Thymus (tissue), 11 donors: ENCODE data around the gene ASF1B. TPM values are rescaled to one million over a fixed set of nuclear protein-coding genes. Genes with fewer than 3 reads are reported as not detected.

Experiments
- DNase-seq, 9 donors: peaks; one replicate each; pipeline ENCODE4 v3.0.0-alpha.2; 2013; ENCODE audit warnings: low spot score in 9 of 9, low read depth in 6 of 9, missing footprints in 1 of 9
- H3K27ac ChIP-seq, 2 donors: one replicate each; pipeline ENCODE4 v1.5.1; 2013; ENCODE audit warnings: control low read depth in 1 of 2, low read depth in 1 of 2, low read length in 1 of 2, mild to moderate bottlenecking in 1 of 2, moderate library complexity in 1 of 2
- H3K27me3 ChIP-seq, 2 donors: one replicate each; pipeline ENCODE4 v1.5.1; 2013; ENCODE audit warnings: low read length in 1 of 2; ENCODE audit not compliant: control insufficient read depth in 2 of 2, insufficient read depth in 1 of 2
- H3K36me3 ChIP-seq, 2 donors: one replicate each; pipeline ENCODE4 v1.5.1; 2013; ENCODE audit warnings: low read length in 1 of 2, mild to moderate bottlenecking in 1 of 2, moderate library complexity in 1 of 2; ENCODE audit not compliant: control insufficient read depth in 2 of 2, insufficient read depth in 2 of 2
- H3K4me1 ChIP-seq, 2 donors: one replicate each; pipeline ENCODE4 v1.5.1; 2013; ENCODE audit warnings: low read length in 2 of 2; ENCODE audit not compliant: control insufficient read depth in 2 of 2, insufficient read depth in 2 of 2
- H3K4me3 ChIP-seq, 2 donors: one replicate each; pipeline ENCODE4 v1.5.1; 2013; ENCODE audit warnings: low read length in 2 of 2, control low read depth in 1 of 2, mild to moderate bottlenecking in 1 of 2
- H3K9me3 ChIP-seq, 2 donors: one replicate each; pipeline ENCODE4 v1.5.1; 2013; ENCODE audit warnings: low read length in 1 of 2, mild to moderate bottlenecking in 1 of 2; ENCODE audit not compliant: control insufficient read depth in 2 of 2, insufficient read depth in 1 of 2
- WGBS: extraction: QIAGEN DNeasy Blood & Tissue Kit; methylation state at CpG from one replicate; pipeline ENCODE4 v1.1.7; 2013; 5-methylcytosine and 5-hydroxymethylcytosine counted together
- polyA plus RNA-seq: library from polyadenylated mRNA; stranded (reverse); fragments of 200-250 nt; gene quantifications from one replicate; pipeline ENCODE4 v1.2.3, GENCODE V29; 2013
- total RNA-seq: library from RNA; stranded (reverse); fragments of 120-200 nt; gene quantifications from one replicate; pipeline ENCODE4 v1.2.4, GENCODE V29; 2013
- donor health status: healthy.

The ASF1B gene
- total and polyA plus RNA-seq, 2 donors = 2.9 to 36.1 TPM

DNA sequence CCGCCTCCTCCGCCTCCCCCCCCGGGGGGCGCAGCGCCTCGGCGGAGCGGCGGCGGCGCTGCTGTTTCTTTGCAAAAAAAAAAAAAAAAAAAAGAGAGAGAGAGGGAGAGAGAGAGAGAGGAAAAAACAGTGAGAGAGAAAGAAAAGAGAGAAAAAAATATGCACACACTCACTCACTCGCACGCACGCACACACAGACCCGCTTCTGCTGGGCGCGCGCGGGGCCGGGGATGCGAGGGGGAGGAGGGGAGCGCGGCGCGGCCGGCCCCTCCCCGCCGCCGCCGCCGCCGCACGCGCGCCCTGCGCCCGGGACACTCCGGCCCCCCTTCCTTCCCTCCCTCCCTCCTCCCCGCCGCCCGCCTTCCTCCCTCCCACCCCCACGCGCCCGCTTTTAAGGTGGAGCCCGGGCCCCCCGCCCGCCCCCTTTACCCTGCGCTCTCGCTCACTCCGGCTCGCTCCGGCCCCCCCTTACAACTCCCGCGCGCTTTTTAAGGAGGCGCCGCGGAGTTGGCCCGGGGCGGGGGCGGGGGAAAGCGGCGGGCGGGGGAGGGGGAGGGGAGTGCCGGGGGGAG lies 45.8 kb downstream of the ASF1B start, which contains the start of gene SAMD1:
Gene SAMD1, minus strand, starts transcription at position 243 of the 572 bp plus-strand sequence.
- H3K36me3 ChIP-seq = peaks cover 19 to 33% of the 10 kb centered on the region in 2 donors
- WGBS = under 1% methylated on average over 58 of the region's 65 CpGs
- H3K4me3 ChIP-seq = peak within 1 kb of the TSS; percentile 72 to 89
- DNase-seq = peak in 7 of 9 donors; percentile 60 to 94 (median 86)
- peaks cover 7 to 26% of the 10 kb centered on the region in 2 donors for H3K4me1 ChIP-seq
- H3K27ac ChIP-seq = peak within 1 kb of the TSS; percentile 95 to 96
- H3K9me3 ChIP-seq = peaks cover 2 to 13% of the 10 kb centered on the region in 2 donors
- H3K27me3 ChIP-seq = no peaks in the 10 kb centered on the region

- no peaks in the 10 kb centered on the region for H3K27me3 ChIP-seq
- DNase-seq = peak in 3 of 9 donors; percentile 42 to 67 (median 52)
- H3K4me1 ChIP-seq = peaks cover 7 to 26% of the 10 kb centered on the region in 2 donors
- peaks cover 2 to 13% of the 10 kb centered on the region in 2 donors for H3K9me3 ChIP-seq
- peaks cover 25 to 39% of the 10 kb centered on the region in 2 donors for H3K36me3 ChIP-seq
- WGBS = under 1% methylated on average over 142 of the region's 142 CpGs
- peak overlapping the region; percentile 55 to 84 for H3K27ac ChIP-seq
- H3K4me3 ChIP-seq = peak overlapping the region; percentile 54 to 89
Observed at GRCh38 chr19:14089662-14090508, 46.5 kb downstream of the ASF1B start.

GRCh38 chr19:14089412-14089661 lies 47.1 kb downstream of the ASF1B start:
- H3K27ac ChIP-seq = no peak overlapping the region
- H3K27me3 ChIP-seq = no peaks in the 10 kb centered on the region
- DNase-seq = peak in 3 of 9 donors; percentile 39 to 71 (median 58)
- H3K9me3 ChIP-seq = peaks cover 2 to 13% of the 10 kb centered on the region in 2 donors
- H3K4me3 ChIP-seq = peak overlapping the region; percentile 42 to 89
- peaks cover 25 to 39% of the 10 kb centered on the region in 2 donors for H3K36me3 ChIP-seq
- peaks cover 7 to 26% of the 10 kb centered on the region in 2 donors for H3K4me1 ChIP-seq
- 41% methylated on average over 16 of the region's 16 CpGs for WGBS

DNA sequence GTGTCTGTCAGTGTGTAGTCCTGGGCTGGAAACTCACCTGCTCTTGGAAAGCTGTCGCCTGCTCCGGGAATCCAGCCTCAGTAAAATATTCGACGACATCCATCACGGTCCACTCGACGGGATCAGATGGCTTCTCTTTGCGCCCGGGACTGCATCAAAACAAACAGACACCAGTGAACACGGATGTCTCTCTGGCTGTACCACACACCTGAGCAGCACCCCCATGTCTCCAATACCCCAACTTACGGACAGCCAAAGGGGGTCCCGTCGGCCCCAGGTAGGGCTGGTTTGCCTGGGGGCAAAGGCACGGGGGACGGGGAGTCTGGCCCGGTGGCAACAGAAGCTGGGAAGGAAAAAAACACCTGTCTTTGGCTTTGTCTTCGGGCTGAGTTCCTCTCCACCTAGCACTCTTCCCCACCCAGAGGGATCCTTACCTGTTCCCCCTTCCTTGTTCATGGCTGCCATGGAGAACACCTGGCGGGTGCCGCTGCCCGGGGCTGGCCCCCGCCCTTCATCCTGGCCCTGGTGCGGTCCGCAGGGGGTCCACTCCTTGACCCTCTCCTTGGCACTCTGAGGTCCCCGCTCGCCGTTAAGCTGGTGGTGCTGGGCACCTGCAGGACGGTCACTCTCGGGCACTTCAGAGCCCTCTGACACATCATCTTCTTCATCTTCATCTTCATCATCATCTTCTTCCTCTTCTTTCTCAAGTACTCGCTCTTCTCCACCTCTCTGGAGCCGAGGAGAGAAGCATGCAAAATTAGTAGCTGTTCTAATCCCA lies 47.6 kb downstream of the ASF1B start:
- Histone ChIP-seq H3K4me1 (peaks cover 7 to 26% of the 10 kb centered on the region in 2 donors), H3K27ac (peak overlapping the region in 1 of 2 donors; percentile 53), H3K9me3 (peaks cover 2 to 12% of the 10 kb centered on the region in 2 donors), H3K36me3 (peaks cover 25 to 42% of the 10 kb centered on the region in 2 donors), H3K27me3 (no peaks in the 10 kb centered on the region), H3K4me3 (peak overlapping the region; percentile 42 to 89)
- WGBS = 96% methylated on average over 30 of the region's 30 CpGs
- no peak for DNase-seq

DNA sequence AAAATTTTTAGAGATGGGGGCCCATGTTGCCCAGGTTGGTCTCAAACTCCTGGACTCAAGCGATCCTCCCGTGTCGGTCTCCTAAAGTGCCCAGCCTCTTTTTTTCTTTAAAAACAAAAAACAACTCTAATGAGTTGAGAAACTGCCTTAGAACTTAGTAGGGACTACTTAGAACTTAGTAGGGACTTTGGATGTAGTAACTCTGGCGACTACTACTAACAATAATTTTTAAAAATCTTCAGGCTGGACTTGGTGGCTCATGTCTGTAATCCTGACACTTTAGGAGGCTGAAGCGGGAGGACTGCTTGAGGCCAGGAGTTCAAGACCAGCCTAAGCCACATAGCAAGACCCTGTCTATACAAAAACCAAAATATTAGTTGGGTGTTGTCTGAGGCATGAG lies 50.3 kb downstream of the ASF1B start:
- no peak overlapping the region for H3K4me3 ChIP-seq
- H3K9me3 ChIP-seq = no peaks in the 10 kb centered on the region
- H3K4me1 ChIP-seq = peaks cover 12 to 24% of the 10 kb centered on the region in 2 donors
- 97% methylated on average over 5 of the region's 5 CpGs for WGBS
- no peak overlapping the region for H3K27ac ChIP-seq
- no peaks in the 10 kb centered on the region for H3K27me3 ChIP-seq
- no peak for DNase-seq
- peaks cover 25 to 46% of the 10 kb centered on the region in 2 donors for H3K36me3 ChIP-seq

DNA sequence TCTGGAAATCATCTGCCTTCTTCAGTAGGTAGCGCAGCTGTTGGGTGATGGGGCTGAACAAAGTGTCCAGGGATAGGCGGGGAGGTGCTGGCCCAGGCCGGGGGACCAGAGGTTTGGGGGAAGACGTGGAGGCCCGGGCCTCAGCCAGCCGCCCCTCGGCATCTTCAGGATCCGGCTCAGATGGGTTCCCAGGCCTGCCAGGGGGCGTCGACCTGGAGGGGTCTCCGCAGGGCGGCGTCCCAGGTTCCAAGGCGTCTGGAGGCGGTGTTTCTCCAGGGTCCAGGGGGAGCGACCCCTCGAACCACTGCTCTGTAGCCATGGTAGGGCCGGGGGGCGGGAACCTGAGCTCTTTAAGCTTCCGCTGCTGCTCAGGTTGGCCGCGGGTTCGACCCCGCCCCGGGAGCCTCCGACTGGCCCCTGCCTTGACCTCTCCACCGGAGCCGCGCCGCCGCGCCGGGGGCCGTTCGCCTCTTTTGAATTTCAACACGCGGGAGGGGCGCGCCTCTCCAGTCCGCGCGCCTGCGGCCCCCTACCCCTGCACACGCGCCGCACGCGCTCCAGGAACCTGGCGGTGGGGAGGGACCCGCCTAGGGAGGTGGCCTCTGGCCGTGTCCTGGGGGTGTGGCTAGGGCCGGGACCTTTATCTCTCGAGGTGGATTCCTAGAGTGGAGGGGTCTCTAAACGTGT lies 50.9 kb downstream of the ASF1B start, which contains the start of gene C19orf67:
Gene C19orf67, minus strand, starts transcription at position 475 of the 687 bp plus-strand sequence. Its CDS starts 156 bp downstream, at position 319.
- 93% methylated on average over 54 of the region's 54 CpGs for WGBS
- peaks cover 14 to 29% of the 10 kb centered on the region in 2 donors for H3K4me1 ChIP-seq

GRCh38 chr19:14082675-14082960 lies 53.8 kb downstream of the ASF1B start:
- no peak for DNase-seq
- Histone ChIP-seq H3K4me1 (peaks cover 7 to 20% of the 10 kb centered on the region in 2 donors), H3K27ac (no peak overlapping the region), H3K9me3 (no peaks in the 10 kb centered on the region), H3K27me3 (no peaks in the 10 kb centered on the region), H3K36me3 (peaks cover 10 to 30% of the 10 kb centered on the region in 2 donors), H3K4me3 (no peak overlapping the region)
- 100% methylated on average over 1 of the region's 1 CpG for whole genome bisulfite sequencing

More for the DNA sequence above, 50.9 kb downstream of the ASF1B start, which contains the start of gene C19orf67:
- Histone ChIP-seq H3K27ac (no peak within 1 kb of the TSS), H3K4me3 (no peak within 1 kb of the TSS), H3K36me3 (peaks cover 25 to 46% of the 10 kb centered on the region in 2 donors), H3K9me3 (no peaks in the 10 kb centered on the region), H3K27me3 (no peaks in the 10 kb centered on the region)
- no peak for DNase-seq

DNA sequence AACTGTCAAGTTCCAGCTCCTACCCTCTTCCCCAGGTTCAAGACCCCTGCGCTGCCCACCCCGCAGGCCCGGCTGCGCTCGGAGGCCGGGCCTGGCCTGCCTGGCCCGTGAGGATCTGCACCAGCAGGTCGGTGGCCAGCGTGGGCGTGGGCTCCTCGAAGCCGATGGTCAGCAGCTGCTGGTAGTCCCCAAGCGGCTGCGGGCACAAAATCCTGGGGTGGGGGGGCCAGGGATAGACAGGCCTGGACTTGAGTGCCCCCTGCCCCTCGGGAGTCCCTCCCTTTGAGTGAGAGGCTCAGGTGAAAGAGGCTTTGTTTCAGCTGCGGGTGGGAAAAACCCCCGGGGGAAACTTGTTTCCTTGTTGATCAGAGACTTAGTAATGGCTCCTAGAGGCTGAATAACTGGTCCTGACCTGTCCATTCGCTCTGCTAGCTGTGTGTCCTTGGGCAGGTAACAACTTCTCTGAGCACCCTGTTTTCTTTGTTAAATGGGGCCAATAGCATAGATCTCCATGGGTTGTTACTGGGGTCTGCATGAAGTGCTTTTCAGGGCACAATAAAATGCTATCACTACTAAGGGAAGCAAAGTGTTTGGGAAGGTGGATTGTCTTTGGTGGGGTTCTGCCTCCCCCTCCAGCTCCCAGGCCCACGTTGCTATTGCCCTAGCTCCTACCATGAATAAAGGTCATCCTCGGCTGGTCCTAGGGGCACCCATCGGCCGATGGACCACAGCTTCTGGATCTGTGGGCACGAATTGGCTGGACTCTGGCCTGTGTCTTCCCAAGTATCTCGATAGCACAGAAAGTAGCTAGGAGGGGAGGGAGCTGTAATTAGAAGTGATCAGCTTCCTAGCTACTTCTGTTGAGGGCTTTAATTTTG lies 54.4 kb downstream of the ASF1B start:
- 30% methylated on average over 24 of the region's 24 CpGs for WGBS
- Histone ChIP-seq H3K4me3 (peak overlapping the region; percentile 67 to 81), H3K4me1 (peaks cover 7 to 20% of the 10 kb centered on the region in 2 donors), H3K27me3 (no peaks in the 10 kb centered on the region), H3K36me3 (peaks cover 10 to 27% of the 10 kb centered on the region in 2 donors), H3K9me3 (no peaks in the 10 kb centered on the region), H3K27ac (peak overlapping the region; percentile 74 to 87)
- peak in 1 of 9 donors; percentile 38 for DNase-seq
